ENCODE data around the gene NME8.

DNA sequence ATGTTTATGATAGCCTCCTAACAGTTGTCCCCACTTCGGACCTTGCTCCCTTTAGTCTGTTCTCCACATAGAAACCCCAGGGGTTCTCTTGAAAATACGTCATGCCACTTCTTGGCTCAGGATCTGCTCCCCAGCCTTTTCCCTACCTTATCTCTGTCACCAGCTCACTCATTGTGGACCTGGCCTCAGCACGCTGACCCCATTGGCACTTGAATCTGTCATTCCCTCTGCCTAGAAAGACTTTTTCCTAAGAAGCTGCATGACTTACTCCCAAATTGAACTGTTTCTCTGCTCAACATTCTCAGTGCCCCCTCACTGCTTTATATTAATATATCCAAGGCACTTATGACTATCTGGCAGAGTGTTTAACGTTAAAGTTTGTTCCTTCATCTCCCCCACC, 80.5 kb downstream of the NME8 start:
- TF ChIP-seq CTCF (IDR thresholded peaks at IDR 0.05) (no peak), EZH2 (IDR thresholded peaks at IDR 0.05) (no peak), EZH2phosphoT487 (IDR thresholded peaks at IDR 0.05) (no peak)
